NOMO-1 treated with DMSO at 0.1 percent for 48 hours (cell line): ENCODE measurements around the gene EFHC1.

Source experiments
- DNase-seq: peaks from one replicate; lab custom pipeline; 2025; ENCODE audit not compliant: unreplicated experiment; lab: John Stamatoyannopoulos, UW

The EFHC1 gene

GRCh38 chr6:52537001-52537753 lies 117.0 kb downstream of the EFHC1 start:
- no peak for DNase-seq

- DNase-seq = no peak
Observed at GRCh38 chr6:52538252-52538900, 118.2 kb downstream of the EFHC1 start.

DNA sequence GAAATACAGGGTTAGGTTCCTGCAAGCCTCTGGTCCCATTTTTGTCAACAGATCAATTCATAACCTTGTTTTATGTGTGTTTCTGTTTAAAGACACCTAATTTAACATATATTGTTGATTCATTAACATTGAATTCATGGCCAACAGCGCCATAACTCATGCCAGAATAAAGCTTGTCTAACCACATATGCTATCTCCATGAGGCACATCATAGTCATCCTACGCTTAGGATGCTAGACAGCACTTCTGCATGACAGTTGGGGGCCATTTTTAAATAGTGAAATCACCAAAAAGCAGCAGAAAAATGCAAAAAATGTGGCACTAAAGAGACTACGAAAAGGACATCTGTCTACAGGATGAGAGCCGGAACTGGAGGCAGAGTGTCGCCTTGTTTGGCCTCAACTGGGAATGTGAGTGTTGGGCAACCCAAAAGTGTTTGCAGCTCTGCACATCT lies 118.8 kb downstream of the EFHC1 start:
- DNase-seq = no peak

GRCh38 chr6:52539607-52540006 lies 119.5 kb downstream of the EFHC1 start:
- no peak for DNase-seq

GRCh38 chr6:52540286-52540902 lies 120.3 kb downstream of the EFHC1 start:
- DNase-seq = no peak

DNA sequence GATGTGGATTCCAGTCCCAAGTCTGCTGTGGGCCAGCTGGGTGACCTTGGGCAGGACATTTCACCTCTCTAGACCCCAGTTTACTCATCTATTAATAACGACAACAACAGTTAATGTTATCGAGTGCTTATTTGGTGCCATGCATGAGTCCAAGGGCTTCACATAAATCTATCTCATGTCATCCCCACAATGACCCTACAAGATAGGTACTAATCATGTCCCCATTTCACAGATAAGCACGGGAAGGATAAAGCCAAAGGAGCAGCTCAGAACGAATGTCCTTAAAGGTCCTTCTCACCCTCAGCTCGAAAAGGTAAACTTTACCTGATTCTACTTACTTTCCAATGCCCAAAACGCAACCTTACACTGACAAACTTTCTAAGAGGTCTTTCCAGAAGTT lies 121.0 kb downstream of the EFHC1 start:
- no peak for DNase-seq

- no peak for DNase-seq
Observed at GRCh38 chr6:52543262-52543661, 123.1 kb downstream of the EFHC1 start.

DNA sequence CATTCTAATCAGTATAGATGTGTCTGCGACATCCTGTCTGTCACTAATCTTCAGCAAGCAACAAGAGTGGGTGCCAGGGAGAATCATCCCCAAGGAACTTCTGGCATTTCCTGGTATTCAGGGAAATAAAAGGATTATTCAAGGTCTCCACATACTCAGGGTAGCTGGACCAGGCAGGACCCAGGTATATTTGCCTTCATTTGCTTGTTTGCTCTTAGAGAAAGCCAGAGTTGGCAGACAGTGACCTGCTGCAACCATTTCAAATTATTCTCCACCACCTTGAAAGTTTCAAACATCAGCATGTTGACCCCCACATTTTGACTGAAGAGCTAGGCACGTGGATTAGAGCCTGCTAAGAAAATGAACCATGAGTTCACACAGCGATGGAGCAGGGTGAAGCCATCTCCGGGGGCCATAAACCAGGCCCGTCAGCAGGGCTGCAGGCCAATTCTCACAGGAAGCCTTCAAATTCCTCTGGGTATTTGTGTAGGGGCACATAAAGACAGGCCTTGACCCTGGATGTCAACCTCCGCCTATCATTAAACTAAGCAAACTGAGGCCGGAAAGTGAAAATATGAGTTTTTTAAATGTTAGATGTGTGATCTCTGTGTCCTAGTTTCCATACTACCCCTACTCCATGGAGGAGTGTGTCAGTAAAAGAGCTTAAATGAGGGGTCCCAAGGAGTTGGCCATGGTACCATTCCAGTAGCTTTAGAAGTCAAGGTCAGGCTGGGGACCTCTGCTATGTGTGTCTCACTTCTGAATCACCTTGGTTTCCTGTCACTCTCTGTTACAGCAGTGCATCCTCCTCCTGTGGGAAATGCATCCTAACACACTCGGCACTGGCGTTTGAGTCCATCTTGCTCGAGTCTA lies 123.8 kb downstream of the EFHC1 start:
- no peak for DNase-seq

DNA sequence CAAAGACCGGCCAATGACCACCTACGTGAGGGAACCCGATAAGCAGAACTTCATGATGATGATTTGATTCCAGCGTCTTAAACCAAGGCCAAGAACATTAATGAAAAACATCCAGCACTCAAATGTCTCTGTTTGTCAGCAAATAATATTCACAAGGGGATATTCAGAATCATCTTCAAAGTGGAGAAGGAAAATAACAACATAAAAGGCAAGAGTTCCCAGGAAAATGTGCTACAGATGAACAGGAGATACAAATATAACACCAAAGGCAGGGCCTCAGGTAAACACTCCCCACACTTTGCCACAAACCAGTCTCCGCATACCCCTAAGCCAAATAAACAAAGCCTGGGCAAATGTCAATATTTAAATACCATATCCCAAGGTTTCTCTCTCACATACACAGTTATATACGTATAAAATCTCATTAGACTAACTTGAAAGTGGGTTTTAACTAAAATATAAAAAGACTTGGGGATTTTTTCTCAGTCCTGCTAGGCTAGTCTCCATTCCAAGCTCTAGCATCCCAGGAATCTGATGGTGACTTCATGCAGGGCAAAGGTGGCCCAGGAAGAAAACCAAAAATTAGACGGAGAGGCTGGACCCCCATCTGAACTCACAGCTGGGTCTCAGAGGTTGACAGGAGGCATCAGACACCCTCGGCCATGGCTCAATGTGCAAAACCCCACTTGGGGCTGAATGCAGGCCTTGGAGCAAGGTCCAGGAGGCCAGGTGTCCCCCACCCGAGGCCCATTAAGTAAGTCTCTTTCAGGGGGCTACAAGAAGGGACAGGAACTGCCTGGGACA lies 124.7 kb downstream of the EFHC1 start:
- DNase-seq = no peak

GRCh38 chr6:52545406-52546119 lies 125.4 kb downstream of the EFHC1 start:
- no peak for DNase-seq

GRCh38 chr6:52546192-52546591 lies 126.0 kb downstream of the EFHC1 start:
- DNase-seq = no peak

DNA sequence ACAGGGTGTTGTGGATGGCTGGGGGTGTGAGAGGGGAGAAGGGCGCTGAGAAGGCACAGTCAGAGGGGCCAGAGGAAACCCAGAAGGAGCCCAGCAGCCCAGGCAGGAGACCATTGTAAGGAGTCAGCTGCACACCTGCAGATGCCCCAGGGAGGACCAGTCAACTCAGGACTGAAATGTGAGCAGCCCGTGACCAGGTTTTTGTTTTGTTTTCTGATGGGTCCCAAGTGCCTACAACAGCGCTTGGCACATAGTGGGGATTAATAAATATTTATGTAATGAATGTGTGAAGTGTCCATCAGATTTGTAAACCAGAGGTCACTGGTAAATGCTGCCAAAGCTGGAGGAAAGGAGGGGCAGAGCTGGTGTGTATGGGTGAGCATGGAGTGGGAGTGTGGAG lies 126.5 kb downstream of the EFHC1 start:
- DNase-seq = no peak

DNA sequence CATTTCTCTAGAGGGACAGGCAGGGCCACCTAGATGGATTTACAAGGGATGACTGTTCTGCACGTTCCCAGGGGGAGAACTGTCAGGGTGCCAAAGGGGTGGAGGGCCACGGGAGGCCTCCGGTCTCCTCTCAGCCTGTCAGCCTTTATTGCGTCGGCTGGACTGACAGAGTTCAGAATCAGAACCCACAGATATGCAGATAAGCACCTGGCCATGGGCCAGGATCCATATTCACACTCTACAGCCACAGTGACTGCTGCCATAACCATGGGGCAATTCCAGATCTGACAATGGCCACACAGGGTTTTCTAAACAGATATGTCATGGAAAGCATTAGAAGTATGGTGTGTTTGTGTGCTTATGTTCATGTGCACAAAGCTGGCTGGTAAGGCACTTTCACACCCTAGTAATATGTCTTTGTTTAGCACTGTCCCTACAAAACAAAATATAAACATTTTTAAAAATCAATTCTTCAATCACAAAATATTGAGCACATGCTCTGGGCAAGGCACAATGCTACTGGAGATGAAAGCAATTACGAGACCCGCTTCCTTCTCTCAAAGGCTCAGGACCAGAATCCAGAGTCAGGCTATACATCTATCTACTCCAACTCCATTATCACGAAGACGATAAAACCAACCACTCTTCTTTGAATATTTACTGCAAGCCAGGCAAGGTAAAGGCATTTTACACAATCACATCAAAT lies 127.7 kb downstream of the EFHC1 start:
- no peak for DNase-seq

GRCh38 chr6:52548353-52548713 lies 128.2 kb downstream of the EFHC1 start:
- peak; percentile 1 for DNase-seq

DNA sequence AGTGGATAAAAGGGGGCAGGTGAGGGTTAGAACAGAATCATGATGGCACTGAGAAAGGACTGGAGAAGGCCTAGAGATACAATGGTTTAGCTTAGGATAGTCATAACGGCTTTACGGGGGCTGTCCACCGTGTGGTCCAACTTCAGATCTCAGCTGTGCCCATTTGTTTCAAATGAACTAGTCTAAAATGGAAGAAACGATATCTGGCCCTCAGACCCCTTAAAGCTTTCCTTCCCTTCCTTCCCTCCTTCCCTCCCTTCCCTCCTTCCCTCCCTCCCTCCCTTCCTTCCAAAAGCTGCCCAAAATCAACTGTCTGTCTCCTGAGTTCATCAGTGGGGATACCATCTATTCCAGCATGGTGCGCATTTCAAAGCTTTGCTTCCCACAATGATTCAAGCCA lies 128.9 kb downstream of the EFHC1 start:
- no peak for DNase-seq

DNA sequence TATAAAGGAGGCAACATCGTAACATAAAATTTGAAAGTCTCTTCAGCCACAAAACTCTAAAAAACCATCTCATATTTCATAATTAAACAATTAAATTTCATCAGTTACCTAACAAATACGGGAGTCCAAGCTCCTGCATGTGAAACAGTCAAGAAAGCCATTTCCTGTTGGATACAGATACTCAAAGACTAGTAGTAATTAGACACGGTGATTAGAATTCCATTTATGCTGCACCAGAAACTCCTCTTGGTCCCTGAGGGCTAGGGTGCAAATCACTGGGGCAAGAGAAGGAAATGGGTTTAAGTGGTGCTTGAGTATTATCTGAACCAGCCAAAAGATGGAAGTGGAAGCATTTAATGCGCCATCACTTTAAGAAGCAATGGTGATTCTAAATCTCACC lies 129.3 kb downstream of the EFHC1 start:
- no peak for DNase-seq

- DNase-seq = no peak
Observed at GRCh38 chr6:52550014-52550575, 130.0 kb downstream of the EFHC1 start.

GRCh38 chr6:52550870-52551269 lies 130.7 kb downstream of the EFHC1 start:
- no peak for DNase-seq
